Loucy (cell line): ENCODE measurements around the gene LETM1.

Experiments
- EZH2phosphoT487 ChIP-seq: fragments of 200-600 bp; IDR thresholded peaks from 2 replicates; pipeline ENCODE4 v1.6.1; 2018; ENCODE audit warnings: antibody characterized with exemption, mild to moderate bottlenecking, moderate library complexity, borderline replicate concordance
- TF ChIP-seq, protein P1 (sequence below): fragments of 200-600 bp; sonication (generic); conservative IDR thresholded peaks from 2 replicates; pipeline ENCODE4 v1.5.1; 2014; ENCODE audit warnings: mild to moderate bottlenecking, antibody characterized with exemption, low read length

DNA sequence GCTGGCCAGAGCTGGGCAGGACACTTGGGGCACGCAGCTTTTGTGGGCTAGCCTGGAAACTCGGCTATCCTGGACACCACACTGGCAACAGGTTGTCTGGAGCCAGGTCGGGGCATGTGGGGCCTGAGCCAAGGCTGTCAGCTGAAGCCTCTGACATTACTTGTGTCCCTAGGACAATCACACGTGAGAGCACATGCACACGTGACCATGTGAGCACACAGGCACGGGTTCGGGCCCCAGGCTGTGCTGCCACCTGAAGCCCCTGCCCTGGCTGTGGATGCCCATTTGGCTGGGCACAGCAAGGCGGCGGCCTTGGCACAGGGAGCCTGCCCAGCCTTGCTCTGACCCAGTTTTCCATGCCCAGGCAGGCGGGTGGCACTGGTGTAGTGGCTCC lies 71.6 kb downstream of the LETM1 start:
- TF ChIP-seq, protein P1, sequence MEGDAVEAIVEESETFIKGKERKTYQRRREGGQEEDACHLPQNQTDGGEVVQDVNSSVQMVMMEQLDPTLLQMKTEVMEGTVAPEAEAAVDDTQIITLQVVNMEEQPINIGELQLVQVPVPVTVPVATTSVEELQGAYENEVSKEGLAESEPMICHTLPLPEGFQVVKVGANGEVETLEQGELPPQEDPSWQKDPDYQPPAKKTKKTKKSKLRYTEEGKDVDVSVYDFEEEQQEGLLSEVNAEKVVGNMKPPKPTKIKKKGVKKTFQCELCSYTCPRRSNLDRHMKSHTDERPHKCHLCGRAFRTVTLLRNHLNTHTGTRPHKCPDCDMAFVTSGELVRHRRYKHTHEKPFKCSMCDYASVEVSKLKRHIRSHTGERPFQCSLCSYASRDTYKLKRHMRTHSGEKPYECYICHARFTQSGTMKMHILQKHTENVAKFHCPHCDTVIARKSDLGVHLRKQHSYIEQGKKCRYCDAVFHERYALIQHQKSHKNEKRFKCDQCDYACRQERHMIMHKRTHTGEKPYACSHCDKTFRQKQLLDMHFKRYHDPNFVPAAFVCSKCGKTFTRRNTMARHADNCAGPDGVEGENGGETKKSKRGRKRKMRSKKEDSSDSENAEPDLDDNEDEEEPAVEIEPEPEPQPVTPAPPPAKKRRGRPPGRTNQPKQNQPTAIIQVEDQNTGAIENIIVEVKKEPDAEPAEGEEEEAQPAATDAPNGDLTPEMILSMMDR: no peak
- TF ChIP-seq EZH2phosphoT487: no peak
